ENCODE data around the gene CATSPERD. TPM values are rescaled to one million over a fixed set of nuclear protein-coding genes. Genes with fewer than 3 reads are reported as not detected.

The CATSPERD gene
- total RNA-seq, 1 donor from 2014 or later: not detected

GRCh38 chr19:5818594-5818993 is 98.2 kb downstream of the CATSPERD start:
- peaks cover 6% of the 10 kb centered on the region for H3K9me3 Mint-ChIP-seq (ENCODE audit: unreplicated experiment)
- H3K4me1 Mint-ChIP-seq (ENCODE audit: low read depth, unreplicated experiment): peaks cover 3% of the 10 kb centered on the region
- H3K36me3 Mint-ChIP-seq (ENCODE audit: unreplicated experiment): no peaks in the 10 kb centered on the region
- TF ChIP-seq CTCF (IDR thresholded peaks at IDR 0.05; ENCODE audit: partially characterized antibody, unreplicated experiment): no peak
- peaks cover 5% of the 10 kb centered on the region for H3K27me3 Mint-ChIP-seq (ENCODE audit: unreplicated experiment)
- no peak overlapping the region for H3K27ac Mint-ChIP-seq (ENCODE audit: unreplicated experiment)
- H3K4me3 Mint-ChIP-seq (ENCODE audit: unreplicated experiment): no peak overlapping the region
- no peak for DNase-seq

- Mint-ChIP-seq H3K36me3 (ENCODE audit: unreplicated experiment) (no peaks in the 10 kb centered on the region), H3K27me3 (ENCODE audit: unreplicated experiment) (peaks cover 5% of the 10 kb centered on the region), H3K4me1 (ENCODE audit: low read depth, unreplicated experiment) (no peaks in the 10 kb centered on the region), H3K4me3 (ENCODE audit: unreplicated experiment) (no peak overlapping the region), H3K27ac (ENCODE audit: unreplicated experiment) (no peak overlapping the region), H3K9me3 (ENCODE audit: unreplicated experiment) (peaks cover 6% of the 10 kb centered on the region)
- DNase-seq: no peak
- TF ChIP-seq CTCF (IDR thresholded peaks at IDR 0.05; ENCODE audit: partially characterized antibody, unreplicated experiment): no peak
Measured at GRCh38 chr19:5820785-5821184, 100.3 kb downstream of the CATSPERD start.

GRCh38 chr19:5821521-5822180 is 101.2 kb downstream of the CATSPERD start:
- H3K27ac Mint-ChIP-seq (ENCODE audit: unreplicated experiment): no peak overlapping the region
- TF ChIP-seq CTCF (IDR thresholded peaks at IDR 0.05; ENCODE audit: partially characterized antibody, unreplicated experiment): no peak
- DNase-seq: no peak
- no peak overlapping the region for H3K4me3 Mint-ChIP-seq (ENCODE audit: unreplicated experiment)
- H3K9me3 Mint-ChIP-seq (ENCODE audit: unreplicated experiment): peaks cover 6% of the 10 kb centered on the region
- H3K36me3 Mint-ChIP-seq (ENCODE audit: unreplicated experiment): no peaks in the 10 kb centered on the region
- peaks cover 5% of the 10 kb centered on the region for H3K27me3 Mint-ChIP-seq (ENCODE audit: unreplicated experiment)
- no peaks in the 10 kb centered on the region for H3K4me1 Mint-ChIP-seq (ENCODE audit: low read depth, unreplicated experiment)

GRCh38 chr19:5822181-5822844 is 101.9 kb downstream of the CATSPERD start:
- Mint-ChIP-seq H3K36me3 (ENCODE audit: unreplicated experiment) (no peaks in the 10 kb centered on the region), H3K9me3 (ENCODE audit: unreplicated experiment) (peaks cover 9% of the 10 kb centered on the region), H3K27me3 (ENCODE audit: unreplicated experiment) (peaks cover 4% of the 10 kb centered on the region), H3K27ac (ENCODE audit: unreplicated experiment) (no peak overlapping the region), H3K4me1 (ENCODE audit: low read depth, unreplicated experiment) (no peaks in the 10 kb centered on the region), H3K4me3 (ENCODE audit: unreplicated experiment) (no peak overlapping the region)
- no peak for TF ChIP-seq CTCF (IDR thresholded peaks at IDR 0.05; ENCODE audit: partially characterized antibody, unreplicated experiment)
- DNase-seq: no peak
